Peyer's patch (tissue), 4 donors: ENCODE results near the gene MAN1C1.
A peak's percentile ranks its signal among the peaks of the same experiment; 100 is the strongest.

Experiments used
- POLR2A ChIP-seq, 2 donors: fragments of 450-650 bp; IDR thresholded peaks; one replicate each; pipeline ENCODE4 v1.5.1; 2017; ENCODE audit warnings: antibody characterized with exemption in 2 of 2, mild to moderate bottlenecking in 2 of 2, moderate library complexity in 2 of 2
- TF ChIP-seq, protein P1 (sequence below), 6 experiments: fragments of 450-650 bp in 4 of 6; fragments of 200-600 bp in 2 of 6; sonication (generic) in 1 of 6; IDR thresholded peaks; one replicate each; pipeline ENCODE4 v1.5.1; 2017 to 2019; ENCODE audit warnings: antibody characterized with exemption in 6 of 6, mild to moderate bottlenecking in 3 of 6, moderate library complexity in 1 of 6

DNA sequence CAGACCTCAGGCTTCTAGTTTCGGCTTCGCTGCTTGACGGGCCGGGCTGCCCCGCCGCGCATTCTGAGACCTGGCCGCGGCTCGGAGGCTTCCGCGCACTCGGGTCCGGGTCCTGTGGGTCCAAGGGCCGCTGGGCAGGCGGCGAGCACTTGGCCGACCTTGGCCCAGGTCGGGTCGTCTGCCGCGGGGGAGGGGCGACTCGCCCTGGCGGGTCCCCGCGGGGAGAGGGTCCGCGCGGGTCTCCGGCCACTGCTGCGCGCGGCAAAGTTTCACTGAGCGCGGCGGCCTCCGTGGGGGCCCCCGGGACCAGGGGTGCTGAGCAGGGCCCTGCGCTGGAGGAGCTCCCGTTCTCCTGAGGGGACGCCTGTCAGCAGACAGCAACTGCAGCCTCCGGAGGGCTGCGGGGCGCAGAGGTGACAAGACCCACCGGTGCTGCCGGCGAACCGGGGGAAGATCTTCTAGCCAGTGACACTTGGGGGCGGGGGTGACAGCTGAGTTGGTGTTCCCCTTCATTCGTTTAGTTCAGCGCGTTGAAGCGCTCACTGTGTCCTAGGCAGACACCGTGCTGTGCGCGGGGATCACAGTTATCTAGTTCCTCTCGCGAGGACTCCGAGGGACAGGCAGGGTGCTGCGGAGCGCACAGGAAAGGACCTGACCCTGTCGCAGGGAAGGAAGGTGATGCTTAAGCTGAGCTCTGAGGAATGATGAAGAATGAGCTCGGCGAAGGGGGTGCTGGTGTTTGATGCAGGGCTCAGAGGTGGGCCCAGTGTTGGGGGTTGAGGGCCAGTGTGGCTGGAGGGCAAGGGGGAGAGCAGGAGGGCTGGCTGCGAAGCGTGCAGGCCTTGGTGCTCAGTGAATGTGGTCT, 203.9 kb downstream of the MAN1C1 start:
- TF ChIP-seq, protein P1, sequence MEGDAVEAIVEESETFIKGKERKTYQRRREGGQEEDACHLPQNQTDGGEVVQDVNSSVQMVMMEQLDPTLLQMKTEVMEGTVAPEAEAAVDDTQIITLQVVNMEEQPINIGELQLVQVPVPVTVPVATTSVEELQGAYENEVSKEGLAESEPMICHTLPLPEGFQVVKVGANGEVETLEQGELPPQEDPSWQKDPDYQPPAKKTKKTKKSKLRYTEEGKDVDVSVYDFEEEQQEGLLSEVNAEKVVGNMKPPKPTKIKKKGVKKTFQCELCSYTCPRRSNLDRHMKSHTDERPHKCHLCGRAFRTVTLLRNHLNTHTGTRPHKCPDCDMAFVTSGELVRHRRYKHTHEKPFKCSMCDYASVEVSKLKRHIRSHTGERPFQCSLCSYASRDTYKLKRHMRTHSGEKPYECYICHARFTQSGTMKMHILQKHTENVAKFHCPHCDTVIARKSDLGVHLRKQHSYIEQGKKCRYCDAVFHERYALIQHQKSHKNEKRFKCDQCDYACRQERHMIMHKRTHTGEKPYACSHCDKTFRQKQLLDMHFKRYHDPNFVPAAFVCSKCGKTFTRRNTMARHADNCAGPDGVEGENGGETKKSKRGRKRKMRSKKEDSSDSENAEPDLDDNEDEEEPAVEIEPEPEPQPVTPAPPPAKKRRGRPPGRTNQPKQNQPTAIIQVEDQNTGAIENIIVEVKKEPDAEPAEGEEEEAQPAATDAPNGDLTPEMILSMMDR (IDR thresholded peaks at IDR 0.05): peak in 1 of 6 experiments; percentile 3
- peak; percentile 37 to 54 for TF ChIP-seq POLR2A (IDR thresholded peaks at IDR 0.05)
